ENCODE data around the gene TBCCD1. TPM values are rescaled to one million over a fixed set of nuclear protein-coding genes. Genes with fewer than 3 reads are reported as not detected.
A peak's percentile ranks its signal among the peaks of the same experiment; 100 is the strongest.

The TBCCD1 gene
- total and polyA plus RNA-seq, 11 donors: 2.9 to 10.3 (median 7.6) TPM

DNA sequence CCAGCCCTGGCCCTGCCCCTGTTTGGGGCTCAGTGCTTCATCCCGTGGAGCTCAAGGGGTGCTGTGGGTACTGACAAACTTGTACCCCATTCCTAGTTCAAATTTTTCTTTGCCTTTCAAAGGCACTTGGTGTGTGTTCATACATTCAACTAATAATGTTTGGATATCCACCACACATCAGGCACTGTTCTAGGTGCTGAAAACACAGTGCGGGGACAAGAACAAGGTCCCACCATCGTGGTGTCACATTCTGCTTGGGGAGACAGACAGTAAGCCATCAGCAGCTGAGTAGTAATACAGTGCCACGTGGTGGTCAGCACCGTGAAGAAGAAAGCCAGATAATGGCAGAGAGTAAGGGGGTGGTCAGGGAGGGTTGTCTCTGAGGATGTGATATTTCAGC lies 55.4 kb downstream of the TBCCD1 start:
- TF ChIP-seq POLR2A (IDR thresholded peaks at IDR 0.05): no peak
- ATAC-seq: no peak
- H3K27me3 ChIP-seq: peaks cover 0 to 10% (median 0%) of the 10 kb centered on the region in 9 donors
- H3K27ac ChIP-seq: no peak overlapping the region
- WGBS, 4 donors: 56 to 65% (median 62%) methylated on average over 5 of the region's 5 CpGs
- no peak for DNase-seq
- no peaks in the 10 kb centered on the region for H3K36me3 ChIP-seq
- H3K9me3 ChIP-seq: no peaks in the 10 kb centered on the region
- intact Hi-C loops (cut with DNase I): no loop called here
- no peak overlapping the region for H3K4me3 ChIP-seq
- peaks cover 0 to 7% (median 0%) of the 10 kb centered on the region in 12 donors for H3K4me1 ChIP-seq

DNA sequence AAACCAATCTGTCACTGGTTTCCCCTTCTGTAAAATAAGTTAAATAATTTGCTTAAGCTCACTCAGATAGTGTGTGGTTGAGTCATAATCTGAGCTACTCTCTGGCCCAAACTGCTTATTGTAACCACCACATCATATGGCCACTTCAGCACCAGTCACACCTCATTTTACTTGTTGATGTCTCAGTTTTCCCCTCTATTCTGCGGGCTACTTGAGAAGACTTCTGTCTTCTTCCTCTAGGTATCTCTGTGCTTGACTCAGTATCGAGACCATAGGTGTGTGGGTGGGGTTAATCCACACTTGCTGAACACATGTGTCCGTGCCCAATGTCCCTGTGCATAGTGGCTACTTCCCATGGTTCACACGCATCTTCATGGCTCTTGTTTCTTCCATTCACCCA lies 55.9 kb downstream of the TBCCD1 start:
- H3K4me3 ChIP-seq: no peak overlapping the region
- WGBS, 4 donors: 86 to 92% (median 89%) methylated on average over 4 of the region's 4 CpGs
- no peak for TF ChIP-seq POLR2A (IDR thresholded peaks at IDR 0.05)
- TF ChIP-seq, protein P1, sequence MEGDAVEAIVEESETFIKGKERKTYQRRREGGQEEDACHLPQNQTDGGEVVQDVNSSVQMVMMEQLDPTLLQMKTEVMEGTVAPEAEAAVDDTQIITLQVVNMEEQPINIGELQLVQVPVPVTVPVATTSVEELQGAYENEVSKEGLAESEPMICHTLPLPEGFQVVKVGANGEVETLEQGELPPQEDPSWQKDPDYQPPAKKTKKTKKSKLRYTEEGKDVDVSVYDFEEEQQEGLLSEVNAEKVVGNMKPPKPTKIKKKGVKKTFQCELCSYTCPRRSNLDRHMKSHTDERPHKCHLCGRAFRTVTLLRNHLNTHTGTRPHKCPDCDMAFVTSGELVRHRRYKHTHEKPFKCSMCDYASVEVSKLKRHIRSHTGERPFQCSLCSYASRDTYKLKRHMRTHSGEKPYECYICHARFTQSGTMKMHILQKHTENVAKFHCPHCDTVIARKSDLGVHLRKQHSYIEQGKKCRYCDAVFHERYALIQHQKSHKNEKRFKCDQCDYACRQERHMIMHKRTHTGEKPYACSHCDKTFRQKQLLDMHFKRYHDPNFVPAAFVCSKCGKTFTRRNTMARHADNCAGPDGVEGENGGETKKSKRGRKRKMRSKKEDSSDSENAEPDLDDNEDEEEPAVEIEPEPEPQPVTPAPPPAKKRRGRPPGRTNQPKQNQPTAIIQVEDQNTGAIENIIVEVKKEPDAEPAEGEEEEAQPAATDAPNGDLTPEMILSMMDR (IDR thresholded peaks at IDR 0.05): no peak
- peaks cover 0 to 7% (median 0%) of the 10 kb centered on the region in 12 donors for H3K4me1 ChIP-seq
- peaks cover 0 to 10% (median 0%) of the 10 kb centered on the region in 9 donors for H3K27me3 ChIP-seq
- no peaks in the 10 kb centered on the region for H3K36me3 ChIP-seq
- no peaks in the 10 kb centered on the region for H3K9me3 ChIP-seq
- no peak for DNase-seq
- intact Hi-C loops (cut with DNase I): no loop called here
- ATAC-seq: no peak
- H3K27ac ChIP-seq: no peak overlapping the region

DNA sequence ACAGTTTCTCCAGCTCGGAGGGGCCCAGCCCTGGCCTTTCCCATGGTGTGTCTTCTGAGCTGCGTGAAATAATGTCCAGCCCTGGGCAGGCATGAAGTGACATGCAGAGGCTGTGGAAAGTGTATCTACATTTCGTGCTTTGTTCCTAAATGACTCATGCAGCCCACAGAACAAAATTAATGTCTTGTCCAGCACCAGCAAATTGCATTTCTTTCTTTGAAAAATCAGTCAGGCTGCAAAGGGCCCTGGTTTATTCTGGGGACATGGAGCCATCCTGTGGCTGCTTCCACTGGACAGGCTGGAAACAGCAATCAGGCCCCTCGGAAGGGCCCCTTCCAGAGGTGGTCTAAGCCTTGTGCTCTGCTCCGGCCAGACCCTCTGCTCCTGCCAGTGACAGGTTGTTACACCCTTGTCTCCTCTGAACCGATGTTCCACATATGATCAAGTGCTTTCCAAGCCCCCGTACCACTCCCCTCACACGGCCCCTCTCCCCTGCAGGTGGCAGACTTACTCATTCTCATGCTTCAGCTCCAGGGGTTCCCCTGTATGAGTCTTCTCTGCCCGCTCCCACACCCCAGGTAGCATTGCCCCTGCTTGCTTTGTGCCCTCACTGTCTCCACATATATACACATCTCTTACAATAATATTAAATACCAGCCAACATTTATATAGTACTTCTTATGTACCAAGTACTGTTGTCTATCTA lies 56.6 kb downstream of the TBCCD1 start:
- WGBS, 4 donors: 71 to 81% (median 75%) methylated on average over 9 of the region's 9 CpGs
- peaks cover 0 to 2% (median 0%) of the 10 kb centered on the region in 12 donors for H3K4me1 ChIP-seq
- no peak overlapping the region for H3K4me3 ChIP-seq
- no peak overlapping the region for H3K27ac ChIP-seq
- no peak for DNase-seq
- peak in 1 of 4 donors; percentile 23 for ATAC-seq
- no peaks in the 10 kb centered on the region for H3K9me3 ChIP-seq
- no peak for TF ChIP-seq POLR2A (IDR thresholded peaks at IDR 0.05)
- TF ChIP-seq, protein P1 (IDR thresholded peaks at IDR 0.05): peak in 3 of 12 donors; percentile 7 to 33 (median 23)
- H3K36me3 ChIP-seq: no peaks in the 10 kb centered on the region
- H3K27me3 ChIP-seq: peaks cover 0 to 10% (median 0%) of the 10 kb centered on the region in 9 donors
- intact Hi-C loops (cut with DNase I): no loop called here

DNA sequence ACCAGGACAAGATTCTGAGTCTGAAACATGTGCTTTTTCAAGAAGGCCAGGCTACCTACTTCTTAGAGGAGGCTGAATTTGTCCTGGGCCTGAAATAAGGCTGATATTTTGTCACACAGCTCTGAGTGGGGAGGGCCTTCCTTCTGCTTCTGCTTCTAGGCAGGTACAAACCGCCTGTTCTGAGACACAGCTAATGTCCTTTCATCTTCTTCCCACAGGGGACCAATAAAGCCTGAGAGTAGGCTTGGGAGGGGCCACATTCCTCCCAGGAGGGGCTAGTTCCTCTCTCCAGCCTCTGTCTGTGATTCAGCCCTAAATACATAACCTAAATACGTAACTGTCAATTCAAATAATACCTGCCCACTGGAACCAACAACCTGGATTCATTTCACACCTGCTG lies 57.7 kb downstream of the TBCCD1 start:
- no peak for ATAC-seq
- intact Hi-C loops (cut with DNase I): no loop called here
- DNase-seq: no peak
- TF ChIP-seq POLR2A (IDR thresholded peaks at IDR 0.05): no peak
- TF ChIP-seq, protein P1 (IDR thresholded peaks at IDR 0.05): no peak
- Histone ChIP-seq H3K36me3 (no peaks in the 10 kb centered on the region), H3K9me3 (no peaks in the 10 kb centered on the region), H3K27ac (no peak overlapping the region), H3K4me1 (no peaks in the 10 kb centered on the region), H3K4me3 (no peak overlapping the region), H3K27me3 (peaks cover 0 to 9% (median 0%) of the 10 kb centered on the region in 9 donors)
- WGBS, 4 donors: 80 to 85% (median 83%) methylated on average over 2 of the region's 2 CpGs

All from heart left ventricle (tissue), 16 donors.